H1 (cell line): ENCODE data around the gene CYP26C1. TPM values are rescaled to one million over a fixed set of nuclear protein-coding genes. Genes with fewer than 3 reads are reported as not detected.

Source experiments
- CTCF ChIA-PET: fragments of 300-600 bp; sonication (Branson Sonifier 250); formaldehyde crosslinking; loops from one replicate; lab custom pipeline; 2021; ENCODE audit not compliant: partially characterized antibody; lab: Charles Lee
- POLR2A ChIA-PET: fragments of 300-600 bp; sonication (Branson Sonifier 250); formaldehyde crosslinking; loops from one replicate; lab custom pipeline; 2021; ENCODE audit warnings: inconsistent platforms; ENCODE audit not compliant: partially characterized antibody; lab: Charles Lee
- DNase-seq, 2 experiments: peaks; one replicate each; pipeline versions ENCODE4 v3.0.0 to v3.0.0-alpha.2; 2010 to 2022; ENCODE audit warnings: low spot score in 2 of 2, low read depth in 1 of 2, mixed read lengths in 1 of 2
- FAIRE-seq: peaks from 2 replicates; lab custom pipeline; 2011; peaks lifted over from hg19 to GRCh38; lab: Jason Lieb, UNC
- H2AFZ ChIP-seq: 2 replicates; pipeline ENCODE4 v1.8.1; 2012; ENCODE audit warnings: low read length, inconsistent platforms
- H2AK5ac ChIP-seq: 2 replicates; pipeline ENCODE4 v1.6.1; 2013; ENCODE audit warnings: low read depth, low read length
- H2BK120ac ChIP-seq: replicated peaks from 2 replicates; pipeline ENCODE3; 2013; ENCODE audit warnings: low read depth, low read length, inconsistent platforms
- H2BK12ac ChIP-seq: 2 replicates; pipeline ENCODE4 v1.6.1; 2013; ENCODE audit warnings: low read depth, low read length
- H2BK15ac ChIP-seq: 2 replicates; pipeline ENCODE4 v1.6.1; 2013; ENCODE audit warnings: low read length
- H2BK20ac ChIP-seq: 2 replicates; pipeline ENCODE4 v1.6.1; 2013; ENCODE audit warnings: low read length
- H2BK5ac ChIP-seq: 2 replicates; pipeline ENCODE4 v1.6.1; 2013; ENCODE audit warnings: low read depth, low read length
- H3K14ac ChIP-seq: 2 replicates; pipeline ENCODE4 v1.6.1; 2013; ENCODE audit warnings: inconsistent platforms; ENCODE audit not compliant: insufficient read length
- H3K18ac ChIP-seq: 2 replicates; pipeline ENCODE4 v1.6.1; 2013; ENCODE audit warnings: low read length; ENCODE audit errors: extremely low read depth
- H3K23ac ChIP-seq: 2 replicates; pipeline ENCODE4 v1.6.1; 2013; ENCODE audit warnings: inconsistent platforms; ENCODE audit not compliant: insufficient read length
- H3K23me2 ChIP-seq: 2 replicates; pipeline ENCODE4 v1.6.1; 2013; ENCODE audit warnings: low read depth, low read length
- H3K27ac ChIP-seq: 2 replicates; pipeline ENCODE4 v1.6.1; 2011; ENCODE audit warnings: low read depth, low read length, inconsistent platforms
- H3K27me3 ChIP-seq, 4 experiments: replicated peaks in 1 of 4; 1 replicate in 1 of 4; 2 replicates in 3 of 4; pipeline versions ENCODE4 v1.6.1 to v1.8.1; 2011 to 2013; ENCODE audit warnings: low read length in 3 of 4, mild to moderate bottlenecking in 3 of 4, inconsistent platforms in 2 of 4, mixed read lengths in 2 of 4, moderate library complexity in 1 of 4; ENCODE audit not compliant: control insufficient read depth in 3 of 4, insufficient read depth in 3 of 4; ENCODE audit errors: extremely low read depth in 1 of 4
- H3K36me3 ChIP-seq, 4 experiments: 2 replicates each; pipeline versions ENCODE4 v1.6.1 to v1.8.1; 2011 to 2013; ENCODE audit warnings: mild to moderate bottlenecking in 4 of 4, low read length in 3 of 4, moderate library complexity in 2 of 4, control low read depth in 1 of 4, inconsistent platforms in 1 of 4; ENCODE audit not compliant: insufficient read depth in 4 of 4, control insufficient read depth in 2 of 4
- H3K4ac ChIP-seq: replicated peaks from 2 replicates; pipeline ENCODE3; 2013; ENCODE audit warnings: low read length, low read depth, mixed read lengths, inconsistent platforms; ENCODE audit not compliant: insufficient read length
- H3K4me1 ChIP-seq, 4 experiments: replicated peaks in 1 of 4; 1 replicate in 1 of 4; 2 replicates in 3 of 4; pipeline versions ENCODE4 v1.6.1 to v1.8.1; 2011 to 2013; ENCODE audit warnings: low read length in 3 of 4, inconsistent platforms in 2 of 4, mixed read lengths in 1 of 4; ENCODE audit not compliant: insufficient read depth in 4 of 4, control insufficient read depth in 3 of 4
- H3K4me2 ChIP-seq, 2 experiments: 2 replicates each; pipeline versions ENCODE4 v1.6.1 to v1.8.1; 2011 to 2013; ENCODE audit warnings: low read depth in 2 of 2, low read length in 2 of 2, control low read depth in 1 of 2, inconsistent platforms in 1 of 2, mild to moderate bottlenecking in 1 of 2; ENCODE audit not compliant: insufficient read depth in 1 of 2
- H3K4me3 ChIP-seq, 4 experiments: fragments of 200-600, 300-600 bp in 1 of 4; sonication (generic), shearing (Covaris generic), sonication (Bioruptor Twin) in 1 of 4; 2 replicates each; pipeline versions ENCODE4 v1.5.1 to v1.8.1; 2011 to 2016; ENCODE audit warnings: low read length in 4 of 4, low read depth in 3 of 4, control low read depth in 2 of 4, inconsistent platforms in 2 of 4, mild to moderate bottlenecking in 2 of 4, mixed read lengths in 1 of 4, moderate library complexity in 1 of 4; ENCODE audit not compliant: insufficient read depth in 2 of 4; ENCODE audit errors: extremely low read depth in 1 of 4
- H3K56ac ChIP-seq: replicated peaks from 2 replicates; pipeline ENCODE3; 2013; ENCODE audit warnings: low read depth, mild to moderate bottlenecking, mixed read lengths, low read length, inconsistent platforms; ENCODE audit not compliant: insufficient read length
- H3K79me1 ChIP-seq: 2 replicates; pipeline ENCODE4 v1.6.1; 2013; ENCODE audit warnings: low read depth, low read length, control low read depth
- H3K79me2 ChIP-seq, 2 experiments: 2 replicates each; pipeline versions ENCODE4 v1.6.1 to v1.8.1; 2012 to 2013; ENCODE audit warnings: low read length in 2 of 2, mild to moderate bottlenecking in 2 of 2, inconsistent platforms in 1 of 2; ENCODE audit not compliant: insufficient read depth in 2 of 2, control insufficient read depth in 1 of 2
- H3K9ac ChIP-seq, 4 experiments: replicated peaks in 1 of 4; 1 replicate in 1 of 4; 2 replicates in 3 of 4; pipeline versions ENCODE4 v1.6.1 to v1.8.1; 2011 to 2013; ENCODE audit warnings: low read depth in 3 of 4, low read length in 3 of 4, control low read depth in 2 of 4, mild to moderate bottlenecking in 2 of 4, moderate library complexity in 2 of 4, inconsistent platforms in 1 of 4; ENCODE audit errors: extremely low read depth in 1 of 4
- H3K9me3 ChIP-seq, 2 experiments: 2 replicates each; pipeline versions ENCODE4 v1.6.1 to v1.8.1; 2012 to 2013; ENCODE audit warnings: mild to moderate bottlenecking in 2 of 2, moderate library complexity in 2 of 2, control low read depth in 1 of 2, inconsistent platforms in 1 of 2, low read depth in 1 of 2, low read length in 1 of 2, mixed read lengths in 1 of 2; ENCODE audit not compliant: insufficient read depth in 2 of 2
- H4K20me1 ChIP-seq, 2 experiments: replicated peaks in 1 of 2; 2 replicates each; pipeline versions ENCODE3 to v1.8.1; 2011 to 2013; ENCODE audit warnings: inconsistent platforms in 2 of 2, low read length in 2 of 2, mild to moderate bottlenecking in 1 of 2; ENCODE audit not compliant: insufficient read depth in 2 of 2, control insufficient read depth in 1 of 2
- H4K5ac ChIP-seq: 2 replicates; pipeline ENCODE4 v1.6.1; 2013; ENCODE audit warnings: low read length, low read depth, mixed read lengths, inconsistent platforms; ENCODE audit not compliant: insufficient read length
- H4K8ac ChIP-seq: 2 replicates; pipeline ENCODE4 v1.8.0; 2013; ENCODE audit warnings: mild to moderate bottlenecking, moderate library complexity, low read length, inconsistent platforms; ENCODE audit not compliant: insufficient read depth; ENCODE audit errors: extremely low read depth
- H4K91ac ChIP-seq: replicated peaks from 2 replicates; pipeline ENCODE3; 2013; ENCODE audit warnings: low read length, mixed read lengths, inconsistent platforms; ENCODE audit not compliant: insufficient read length
- ASH2L ChIP-seq: fragments of 200-600, 300-600 bp; sonication (generic); IDR thresholded peaks from one replicate; pipeline ENCODE4 v1.7.1; 2017; ENCODE audit warnings: low read length
- EGR1 ChIP-seq: IDR thresholded peaks from 2 replicates; pipeline ENCODE4 v1.6.1; 2011; ENCODE audit warnings: low read depth, low read length, borderline replicate concordance
- JUND ChIP-seq: IDR thresholded peaks from 2 replicates; pipeline ENCODE4 v1.6.1; 2011; ENCODE audit warnings: mild to moderate bottlenecking, improper control_type of control experiment, low read length
- KDM4A ChIP-seq: IDR thresholded peaks from one replicate; pipeline ENCODE4 v1.7.1; 2012; ENCODE audit warnings: low read depth, mild to moderate bottlenecking, moderate library complexity, low read length, inconsistent platforms; ENCODE audit not compliant: severe bottlenecking
- PHF8 ChIP-seq: fragments of 200-600 bp; sonication (generic); conservative IDR thresholded peaks from 2 replicates; pipeline ENCODE4 v1.7.1; 2012; ENCODE audit warnings: low read depth, mild to moderate bottlenecking, inconsistent platforms, low read length, moderate library complexity
- RNF2 ChIP-seq: fragments of 200-900, 300-1000 bp; sonication (generic); IDR thresholded peaks from 2 replicates; pipeline ENCODE4 v1.7.1; 2016; ENCODE audit warnings: borderline replicate concordance, low read depth, mild to moderate bottlenecking, antibody characterized with exemption, low read length; ENCODE audit not compliant: poor library complexity, severe bottlenecking; ENCODE audit errors: missing control alignments
- SIN3A ChIP-seq, 2 experiments: IDR thresholded peaks in 1 of 2; conservative IDR thresholded peaks in 1 of 2; 2 replicates each; pipeline ENCODE4 v1.6.1; 2011 to 2012; ENCODE audit warnings: low read length in 2 of 2, improper control_type of control experiment in 1 of 2, low read depth in 1 of 2, mild to moderate bottlenecking in 1 of 2
- SP2 ChIP-seq: IDR thresholded peaks from 2 replicates; pipeline ENCODE4 v1.6.1; 2012; ENCODE audit warnings: mild to moderate bottlenecking, low read length, inconsistent platforms
- SP4 ChIP-seq: IDR thresholded peaks from 2 replicates; pipeline ENCODE4 v1.6.1; 2012; ENCODE audit warnings: low read length, inconsistent platforms
- SUZ12 ChIP-seq: fragments of 200-600 bp; sonication (generic); IDR thresholded peaks from 2 replicates; pipeline ENCODE4 v1.6.1; 2012; ENCODE audit warnings: mild to moderate bottlenecking, inconsistent platforms, low read length, moderate library complexity, mixed read lengths
- TEAD4 ChIP-seq: IDR thresholded peaks from 2 replicates; pipeline ENCODE4 v1.6.1; 2012; ENCODE audit warnings: low read depth, low read length, inconsistent platforms, mixed read lengths
- WGBS, 2 experiments: shearing (Covaris generic) in 1 of 2; methylation state at CpG; one replicate each; pipeline versions ENCODE4 v1.1.6 to v1.1.7; 2013 to 2015; ENCODE audit warnings: low lambda C conversion rate in 2 of 2, mixed read lengths in 2 of 2, inconsistent platforms in 1 of 2, low coverage in 1 of 2, missing lambda C conversion rate in 1 of 2; ENCODE audit not compliant: insufficient replicate concordance in 2 of 2, insufficient coverage in 1 of 2, insufficient read length in 1 of 2; ENCODE audit errors: extremely low coverage in 1 of 2, missing lambda C conversion rate in 1 of 2; 5-methylcytosine and 5-hydroxymethylcytosine counted together
- polyA plus RNA-seq, 7 experiments: library from polyadenylated mRNA; depleted of rRNA in 3 of 7; stranded (reverse) in 5 of 7; unstranded in 2 of 7; fragments of >200 nt in 5 of 7; fragments of 200-250 nt in 2 of 7; gene quantifications; 1 replicate in 5 of 7; 2 replicates in 1 of 7; 4 replicates in 1 of 7; pipeline versions ENCODE4 v1.2.1 to v1.2.3, GENCODE V29; 2011 to 2013; ENCODE audit warnings: missing spikeins in 2 of 7, mixed read lengths in 2 of 7
- total RNA-seq: library from RNA; stranded (reverse); fragmentation: NEBNext Ultra II Directional; extraction: Animal tissue kit (Norgen Biotek cat#: 25700); gene quantifications from 2 replicates; pipeline ENCODE4 v1.2.1, GENCODE V29; 2021

CYP26C1 gene
- total and polyA plus RNA-seq, 2 of the 8 experiments (the other 6 are each of a cell fraction or from before 2014, with no cell fraction given) = 0.12 to 0.28 TPM

DNA sequence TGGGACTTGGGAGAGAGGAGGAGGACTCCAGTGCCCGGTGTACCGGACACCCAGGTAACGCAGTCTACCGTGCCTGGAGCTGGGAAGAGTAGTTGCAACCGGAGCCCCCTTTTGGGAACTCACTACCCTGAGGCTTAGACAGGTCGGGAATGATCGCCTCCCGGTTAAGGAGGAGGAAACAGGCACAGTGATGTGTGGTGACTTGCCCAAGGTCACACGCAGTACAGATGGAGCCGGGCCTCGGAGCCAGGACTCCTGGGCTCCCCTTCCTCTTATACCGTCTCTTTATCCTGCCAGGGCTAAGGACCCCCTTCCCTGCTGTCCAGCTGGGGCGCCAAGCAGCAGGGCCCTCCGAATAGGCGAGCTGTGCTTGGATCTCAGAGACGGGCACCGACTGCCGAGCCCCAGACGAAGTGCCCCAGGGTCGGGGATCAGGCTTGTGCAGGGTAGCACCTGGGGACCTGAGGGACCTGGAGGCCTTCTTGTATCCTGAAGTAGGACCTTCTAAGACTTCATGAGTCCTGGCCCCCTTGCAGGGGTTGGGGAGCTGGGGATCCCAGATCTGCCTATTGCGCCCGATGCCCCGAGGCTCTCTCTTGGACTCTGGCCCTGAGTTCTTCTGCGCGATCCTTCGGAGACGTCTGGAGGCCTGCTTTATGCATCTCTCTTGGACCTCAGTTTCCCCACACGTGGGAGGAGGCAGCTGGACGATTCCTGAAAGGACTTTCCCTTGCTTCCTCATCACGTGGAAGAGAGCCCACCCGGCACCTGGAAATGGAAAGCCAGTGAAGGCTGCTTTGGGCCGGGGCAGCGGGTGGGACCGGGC, 12.3 kb downstream of the CYP26C1 start:
- H4K20me1 ChIP-seq = peaks cover 0 to 11% of the 10 kb centered on the region in 2 experiments
- no peaks in the 10 kb centered on the region for H3K9me3 ChIP-seq
- H3K27ac ChIP-seq = no peak overlapping the region
- H2BK20ac ChIP-seq = no peak overlapping the region
- H3K27me3 ChIP-seq = peaks cover 79 to 91% (median 90%) of the 10 kb centered on the region in 4 experiments
- peak overlapping the region; percentile 37 for H2BK120ac ChIP-seq
- no peaks in the 10 kb centered on the region; a peak in 1 of 4 replicates for H3K79me2 ChIP-seq
- no peak overlapping the region for H2BK15ac ChIP-seq
- H3K18ac ChIP-seq = peak overlapping the region; percentile 38; the same call in 1 of the 2 replicates
- H2AK5ac ChIP-seq = no peak overlapping the region
- no peak overlapping the region for H2AFZ ChIP-seq
- H3K56ac ChIP-seq = no peak overlapping the region
- FAIRE-seq (no peak), DNase-seq (no peak)
- POLR2A ChIA-PET = interaction anchor here (5.3 kb wide), 1 partner anchor 9 kb away, joined by 26 read pairs; no protein-coding TSS in a partner anchor
- CTCF ChIA-PET = interaction anchor here (0.8 to 18.5 kb wide), 9 partner anchors 10 to 303 kb away, joined by 3 to 363 read pairs (median 5); partner anchors contain the start of gene CYP26C1
- H3K4me2 ChIP-seq = peak overlapping the region; percentile 95 to 99
- H3K79me1 ChIP-seq = no peaks in the 10 kb centered on the region
- WGBS, 2 experiments = 8% methylated on average over 34 of the region's 34 CpGs; no CpG with 5 or more reads in 1 of the 2 experiments
- H3K4ac ChIP-seq = no peak overlapping the region
- 0 out of 2 replicates have a peak overlapping the region, but pooled peaks have one; percentile 3 for H2BK12ac ChIP-seq
- peak overlapping the region; percentile 66 to 83 (median 69) for H3K4me3 ChIP-seq
- H2BK5ac ChIP-seq = no peak overlapping the region
- H3K9ac ChIP-seq = 0 out of 7 replicates have a peak overlapping the region, but pooled peaks of 1 of the 4 experiments have one; percentile 38
- H4K8ac ChIP-seq = peak overlapping the region; percentile 62; the same call in 1 of the 2 replicates
- H3K14ac ChIP-seq = no peak overlapping the region
- no peak overlapping the region for H4K91ac ChIP-seq
- no peak overlapping the region for H3K23ac ChIP-seq
- no peak overlapping the region for H4K5ac ChIP-seq
- peaks cover 4 to 38% (median 33%) of the 10 kb centered on the region in 4 experiments for H3K4me1 ChIP-seq
- peaks cover 0 to 33% (median 1%) of the 10 kb centered on the region in 4 experiments; a peak in 4 of 8 replicates for H3K36me3 ChIP-seq
- H3K23me2 ChIP-seq = peaks cover 22% of the 10 kb centered on the region
- TF ChIP-seq ASH2L (no peak), SP2 (no peak), SIN3A (conservative IDR thresholded peaks at IDR 0.05 in 1 of 2, IDR thresholded peaks at IDR 0.05 in 1 of 2; ENCODE audit: low read depth in 1 of 2, low read length in 2 of 2) (no peak), PHF8 (no peak), EGR1 (no peak), SUZ12 (peak; percentile 57), TEAD4 (no peak), SP4 (no peak), KDM4A (no peak), RNF2 (no peak), JUND (no peak)
